Measurements from ENCODE around the gene TLNRD1. TPM values are rescaled to one million over a fixed set of nuclear protein-coding genes. Genes with fewer than 3 reads are reported as not detected.

Gene TLNRD1
- total RNA-seq, 8 experiments from 2014 or later: 4.3 to 9.9 (median 6.1) TPM

- Histone ChIP-seq H3K4me3 (no peak overlapping the region), H3K27ac (no peak overlapping the region), H3K4me1 (replicated peaks in 1 of 2) (no peaks in the 10 kb centered on the region)
- ATAC-seq (replicated peaks in 6 of 8): no peak
- WGBS, 10 experiments: 86 to 100% (median 100%) methylated on average over 1 of the region's 1 CpG; no CpG with 5 or more reads in 4 of the 10 experiments
- in situ Hi-C loops (cut with MboI; ENCODE audit: low pct_unique_long_range_greater_than_20kb in 2 of 9, low sequenced_read_pairs in 9 of 9, unreplicated experiment in 9 of 9): loop anchor here in 4 of 9 experiments (10.0 to 25.0 kb wide), 3 partner anchors 116 to 269 kb away; no protein-coding TSS in a partner anchor
Measured at GRCh38 chr15:80996247-80996646, 4.5 kb upstream of the TLNRD1 start.

- H3K4me3 ChIP-seq: no peak overlapping the region
- H3K4me1 ChIP-seq (replicated peaks in 1 of 2): peaks cover 0 to 4% of the 10 kb centered on the region in 2 donors
- H3K27ac ChIP-seq: no peak overlapping the region
- ATAC-seq (replicated peaks in 6 of 8): no peak
- in situ Hi-C loops (cut with MboI; ENCODE audit: low pct_unique_long_range_greater_than_20kb in 2 of 9, low sequenced_read_pairs in 9 of 9, unreplicated experiment in 9 of 9): loop anchor here in 4 of 9 experiments (10.0 to 25.0 kb wide), 3 partner anchors 115 to 267 kb away; no protein-coding TSS in a partner anchor
- WGBS, 10 experiments: 88 to 100% (median 100%) methylated on average over 1 of the region's 1 CpG; no CpG with 5 or more reads in 7 of the 10 experiments
Measured at GRCh38 chr15:80997692-80998091, 3.0 kb upstream of the TLNRD1 start.

GRCh38 chr15:80998251-80998650, 2.5 kb upstream of the TLNRD1 start:
- Histone ChIP-seq H3K4me3 (no peak overlapping the region), H3K4me1 (replicated peaks in 1 of 2) (peaks cover 5 to 6% of the 10 kb centered on the region in 2 donors), H3K27ac (no peak overlapping the region)
- in situ Hi-C loops (cut with MboI; ENCODE audit: low pct_unique_long_range_greater_than_20kb in 2 of 9, low sequenced_read_pairs in 9 of 9, unreplicated experiment in 9 of 9): loop anchor here in 4 of 9 experiments (10.0 to 25.0 kb wide), 3 partner anchors 114 to 267 kb away; no protein-coding TSS in a partner anchor
- 38 to 100% (median 69%) methylated on average over 1 of the region's 1 CpG; no CpG with 5 or more reads in 6 of the 10 experiments for WGBS, 10 experiments
- no peak for ATAC-seq (replicated peaks in 6 of 8)

GRCh38 chr15:80999623-81000036, 1.1 kb upstream of the TLNRD1 start:
- Histone ChIP-seq H3K27ac (no peak overlapping the region), H3K4me3 (peak overlapping the region in 1 of 5 donors; percentile 54), H3K4me1 (replicated peaks in 1 of 2) (peaks cover 6 to 15% of the 10 kb centered on the region in 2 donors)
- no peak for ATAC-seq (replicated peaks in 6 of 8)
- 62 to 100% (median 92%) methylated on average over 3 to 12 of the region's 13 CpGs for WGBS, 10 experiments
- in situ Hi-C loops (cut with MboI; ENCODE audit: low pct_unique_long_range_greater_than_20kb in 2 of 9, low sequenced_read_pairs in 9 of 9, unreplicated experiment in 9 of 9): loop anchor here in 4 of 9 experiments (10.0 to 25.0 kb wide), 3 partner anchors 113 to 265 kb away; no protein-coding TSS in a partner anchor

GRCh38 chr15:81000144-81000623, 539 bp upstream of the TLNRD1 start:
- WGBS, 10 experiments: 0 to 80% (median 24%) methylated on average over 1 to 17 of the region's 21 CpGs; no CpG with 5 or more reads in 1 of the 10 experiments
- H3K27ac ChIP-seq: peak overlapping the region; percentile 66 to 83
- H3K4me3 ChIP-seq: peak overlapping the region; percentile 54 to 81 (median 63)
- ATAC-seq (replicated peaks in 6 of 8): no peak
- peaks cover 6 to 15% of the 10 kb centered on the region in 2 donors for H3K4me1 ChIP-seq (replicated peaks in 1 of 2)
- in situ Hi-C loops (cut with MboI; ENCODE audit: low pct_unique_long_range_greater_than_20kb in 2 of 9, low sequenced_read_pairs in 9 of 9, unreplicated experiment in 9 of 9): no loop called here

- peak overlapping the region; percentile 66 to 83 for H3K27ac ChIP-seq
- ATAC-seq (replicated peaks in 6 of 8): peak; percentile 55 to 71 (median 68)
- 0 to 2% (median 0%) methylated on average over 5 to 12 of the region's 110 CpGs; no CpG with 5 or more reads in 6 of the 10 experiments for WGBS, 10 experiments
- in situ Hi-C loops (cut with MboI; ENCODE audit: low pct_unique_long_range_greater_than_20kb in 2 of 9, low sequenced_read_pairs in 9 of 9, unreplicated experiment in 9 of 9): no loop called here
- H3K4me1 ChIP-seq (replicated peaks in 1 of 2): peaks cover 6 to 15% of the 10 kb centered on the region in 2 donors
- H3K4me3 ChIP-seq: peak overlapping the region; percentile 54 to 81 (median 63)
Measured at GRCh38 chr15:81001152-81002008, 657 bp downstream of the TLNRD1 start.

GRCh38 chr15:81002009-81002330, 1.2 kb downstream of the TLNRD1 start:
- ATAC-seq (replicated peaks in 6 of 8): peak in 5 of 8 experiments; percentile 5 to 30 (median 26)
- peak overlapping the region; percentile 54 to 81 (median 63) for H3K4me3 ChIP-seq
- H3K4me1 ChIP-seq (replicated peaks in 1 of 2): peaks cover 6 to 15% of the 10 kb centered on the region in 2 donors
- in situ Hi-C loops (cut with MboI; ENCODE audit: low pct_unique_long_range_greater_than_20kb in 2 of 9, low sequenced_read_pairs in 9 of 9, unreplicated experiment in 9 of 9): no loop called here
- H3K27ac ChIP-seq: no peak overlapping the region
- no CpG with 5 or more reads among the region's 42 CpGs for WGBS, 10 experiments

GRCh38 chr15:81002331-81003096, 1.8 kb downstream of the TLNRD1 start:
- in situ Hi-C loops (cut with MboI; ENCODE audit: low pct_unique_long_range_greater_than_20kb in 2 of 9, low sequenced_read_pairs in 9 of 9, unreplicated experiment in 9 of 9): no loop called here
- peak in 4 of 8 experiments; percentile 1 to 6 (median 2) for ATAC-seq (replicated peaks in 6 of 8)
- Histone ChIP-seq H3K4me3 (peak overlapping the region; percentile 54 to 81 (median 63)), H3K4me1 (replicated peaks in 1 of 2) (peaks cover 6 to 15% of the 10 kb centered on the region in 2 donors), H3K27ac (no peak overlapping the region)
- 5 to 100% (median 88%) methylated on average over 1 to 18 of the region's 89 CpGs; no CpG with 5 or more reads in 4 of the 10 experiments for WGBS, 10 experiments

GRCh38 chr15:81003097-81003350, 2.3 kb downstream of the TLNRD1 start:
- no peak overlapping the region for H3K4me3 ChIP-seq
- WGBS, 10 experiments: no CpG with 5 or more reads among the region's 19 CpGs
- H3K27ac ChIP-seq: no peak overlapping the region
- peaks cover 6 to 15% of the 10 kb centered on the region in 2 donors for H3K4me1 ChIP-seq (replicated peaks in 1 of 2)
- ATAC-seq (replicated peaks in 6 of 8): no peak
- in situ Hi-C loops (cut with MboI; ENCODE audit: low pct_unique_long_range_greater_than_20kb in 2 of 9, low sequenced_read_pairs in 9 of 9, unreplicated experiment in 9 of 9): no loop called here

GRCh38 chr15:81006124-81006523, 5.4 kb downstream of the TLNRD1 start:
- in situ Hi-C loops (cut with MboI; ENCODE audit: low pct_unique_long_range_greater_than_20kb in 2 of 9, low sequenced_read_pairs in 9 of 9, unreplicated experiment in 9 of 9): no loop called here

GRCh38 chr15:81007428-81008064, 6.8 kb downstream of the TLNRD1 start:
- no peak overlapping the region for H3K27ac ChIP-seq
- WGBS, 10 experiments: 73 to 87% (median 81%) methylated on average over 2 to 6 of the region's 6 CpGs
- H3K4me1 ChIP-seq (replicated peaks in 1 of 2): peaks cover 4 to 15% of the 10 kb centered on the region in 2 donors
- ATAC-seq (replicated peaks in 6 of 8): peak in 2 of 8 experiments; percentile 22 to 23
- H3K4me3 ChIP-seq: no peak overlapping the region
- in situ Hi-C loops (cut with MboI; ENCODE audit: low pct_unique_long_range_greater_than_20kb in 2 of 9, low sequenced_read_pairs in 9 of 9, unreplicated experiment in 9 of 9): no loop called here

More at GRCh38 chr15:81006124-81006523, 5.4 kb downstream of the TLNRD1 start:
- no peak overlapping the region for H3K27ac ChIP-seq
- peaks cover 6 to 15% of the 10 kb centered on the region in 2 donors for H3K4me1 ChIP-seq (replicated peaks in 1 of 2)
- no peak overlapping the region for H3K4me3 ChIP-seq
- ATAC-seq (replicated peaks in 6 of 8): no peak
- 83 to 100% (median 100%) methylated on average over 1 of the region's 1 CpG; no CpG with 5 or more reads in 3 of the 10 experiments for WGBS, 10 experiments

- no peak for ATAC-seq (replicated peaks in 6 of 8)
- no peak overlapping the region for H3K27ac ChIP-seq
- peaks cover 0 to 9% of the 10 kb centered on the region in 2 donors for H3K4me1 ChIP-seq (replicated peaks in 1 of 2)
- 71 to 100% (median 92%) methylated on average over 1 to 2 of the region's 2 CpGs; no CpG with 5 or more reads in 4 of the 10 experiments for WGBS, 10 experiments
- no peak overlapping the region for H3K4me3 ChIP-seq
- in situ Hi-C loops (cut with MboI; ENCODE audit: low pct_unique_long_range_greater_than_20kb in 2 of 9, low sequenced_read_pairs in 9 of 9, unreplicated experiment in 9 of 9): no loop called here
Measured at GRCh38 chr15:81008312-81008711, 7.6 kb downstream of the TLNRD1 start.

Data from motor neuron (in vitro differentiated cells).